ENCODE results near the gene ISM1.
"Not testable (repeated sequence)": the region's sequence is repeated elsewhere in the genome, so short reads cannot be mapped to it uniquely, and the experiment has no call there.

ISM1 gene

GRCh38 chr20:13221673-13222318, 722 bp downstream of the ISM1 start:
- peak; percentile 71 for DNase-seq

- DNase-seq: no peak
These were observed 1.2 kb downstream of the ISM1 start for GRCh38 chr20:13222319-13222716.

- no peak for DNase-seq
These were observed 2.9 kb downstream of the ISM1 start for GRCh38 chr20:13223736-13224520.

- no peak for DNase-seq
These were observed 5.3 kb downstream of the ISM1 start for GRCh38 chr20:13226367-13226766.

DNA sequence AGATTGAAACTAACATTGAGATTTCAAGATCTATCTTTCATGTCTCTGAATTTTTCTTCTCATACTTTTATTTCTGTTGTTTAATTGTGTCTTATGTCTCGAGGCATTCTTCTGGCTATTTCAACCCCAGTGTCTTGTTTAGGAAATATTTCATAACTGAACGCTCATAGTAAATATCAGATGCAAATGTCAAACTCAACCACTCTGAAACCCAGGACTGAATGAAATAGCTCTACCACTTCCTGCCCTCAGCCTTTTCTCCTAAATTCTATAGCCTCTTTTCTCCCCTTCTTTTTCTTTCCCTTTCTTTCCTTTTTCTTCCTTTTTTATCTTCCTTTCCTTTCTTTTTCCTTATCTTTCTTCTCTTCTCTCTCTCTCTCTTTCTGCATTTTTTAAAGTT, 7.7 kb downstream of the ISM1 start:
- DNase-seq: no peak

DNA sequence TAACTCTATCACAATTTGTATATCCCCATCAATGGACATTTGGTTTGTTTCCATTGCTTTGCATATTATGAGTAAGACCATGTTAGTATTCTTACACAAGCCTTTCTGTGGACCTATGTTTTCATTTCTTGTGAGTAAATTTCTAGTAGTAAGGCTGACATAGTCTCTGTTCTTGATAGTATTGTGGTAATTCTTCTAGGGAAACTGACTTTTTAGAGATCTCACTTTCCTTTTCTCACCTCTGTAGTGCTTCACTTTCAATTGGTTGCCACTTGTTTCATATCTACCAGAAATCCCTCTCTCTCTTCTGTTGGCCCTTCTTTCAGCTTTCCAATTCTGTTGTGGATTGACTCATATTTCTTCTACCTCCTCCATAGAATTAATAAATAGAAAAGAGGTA, 8.5 kb downstream of the ISM1 start:
- no peak for DNase-seq

DNA sequence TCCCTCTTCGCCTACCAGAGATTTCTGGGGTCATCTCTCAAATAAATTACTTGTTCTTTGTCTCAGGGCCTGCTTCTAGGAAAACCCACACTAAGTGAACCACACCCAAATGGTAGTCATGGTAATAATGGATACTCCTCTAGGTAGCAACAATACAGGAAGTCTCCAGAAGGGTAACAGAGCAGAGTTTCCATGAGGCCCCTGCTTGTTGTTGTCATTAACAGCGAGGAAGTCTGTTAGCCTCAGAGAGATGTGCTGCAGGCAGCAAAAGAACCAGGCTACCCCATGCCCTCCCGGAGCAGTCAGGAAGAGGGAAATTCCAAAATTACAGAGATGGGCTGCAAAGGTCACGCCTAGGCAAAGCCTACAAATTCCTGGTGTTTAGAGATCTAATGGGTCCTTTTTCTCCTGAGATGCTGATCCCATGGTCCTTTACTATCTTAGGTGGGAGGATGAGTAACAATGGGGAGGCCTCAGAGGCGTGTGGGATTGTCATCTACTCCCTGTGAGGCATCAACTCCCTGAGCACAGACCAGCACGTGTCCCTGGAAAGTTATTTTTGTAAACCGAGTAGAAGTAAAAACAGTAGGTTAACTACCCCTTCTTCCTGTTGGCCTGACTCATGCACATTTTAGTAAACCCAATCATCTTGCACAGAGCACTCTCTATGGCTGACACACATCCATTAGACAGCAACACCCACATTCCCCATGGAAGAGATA, 10.1 kb downstream of the ISM1 start:
- DNase-seq: peak; percentile 92

- no peak for DNase-seq
These were observed 11.9 kb downstream of the ISM1 start for GRCh38 chr20:13232999-13233398.

DNA sequence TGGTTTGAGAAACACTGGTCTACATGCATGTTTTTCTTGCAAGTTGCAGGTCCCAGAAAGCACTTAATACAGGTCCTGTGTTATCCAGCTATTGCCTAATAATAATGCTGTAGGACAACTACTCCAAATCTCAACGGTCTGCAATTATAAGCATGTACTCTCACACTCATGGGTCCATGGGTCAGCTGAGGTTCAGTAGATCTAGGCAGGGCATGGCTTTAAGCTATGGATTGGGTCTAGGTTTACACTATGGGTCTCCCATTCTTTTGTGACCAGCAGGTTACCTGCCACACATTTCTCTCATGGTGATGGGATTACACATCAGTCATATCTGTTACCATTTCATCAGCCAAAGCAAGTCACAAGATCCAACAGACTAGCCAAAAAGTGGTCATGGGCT, 13.9 kb downstream of the ISM1 start:
- no peak for DNase-seq

DNA sequence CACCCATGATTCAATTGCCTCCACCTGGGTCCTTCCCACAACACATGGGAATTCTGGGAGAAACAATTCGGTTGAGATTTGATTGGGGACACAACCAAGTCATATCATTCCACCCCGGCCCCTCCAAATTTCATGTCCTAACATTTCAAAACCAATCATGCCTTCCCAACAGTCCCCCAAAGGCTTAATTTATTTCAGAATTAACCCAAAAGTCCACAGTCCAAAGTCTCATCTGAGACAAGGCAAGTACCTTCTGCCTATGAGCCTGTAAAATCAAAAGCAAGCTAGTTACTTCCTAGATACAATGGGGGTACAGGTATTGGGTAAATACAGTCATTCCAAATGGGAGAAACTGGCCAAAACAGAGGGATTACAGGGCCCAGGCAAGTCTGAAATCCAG, 15.3 kb downstream of the ISM1 start:
- not testable (repeated sequence) for DNase-seq

DNA sequence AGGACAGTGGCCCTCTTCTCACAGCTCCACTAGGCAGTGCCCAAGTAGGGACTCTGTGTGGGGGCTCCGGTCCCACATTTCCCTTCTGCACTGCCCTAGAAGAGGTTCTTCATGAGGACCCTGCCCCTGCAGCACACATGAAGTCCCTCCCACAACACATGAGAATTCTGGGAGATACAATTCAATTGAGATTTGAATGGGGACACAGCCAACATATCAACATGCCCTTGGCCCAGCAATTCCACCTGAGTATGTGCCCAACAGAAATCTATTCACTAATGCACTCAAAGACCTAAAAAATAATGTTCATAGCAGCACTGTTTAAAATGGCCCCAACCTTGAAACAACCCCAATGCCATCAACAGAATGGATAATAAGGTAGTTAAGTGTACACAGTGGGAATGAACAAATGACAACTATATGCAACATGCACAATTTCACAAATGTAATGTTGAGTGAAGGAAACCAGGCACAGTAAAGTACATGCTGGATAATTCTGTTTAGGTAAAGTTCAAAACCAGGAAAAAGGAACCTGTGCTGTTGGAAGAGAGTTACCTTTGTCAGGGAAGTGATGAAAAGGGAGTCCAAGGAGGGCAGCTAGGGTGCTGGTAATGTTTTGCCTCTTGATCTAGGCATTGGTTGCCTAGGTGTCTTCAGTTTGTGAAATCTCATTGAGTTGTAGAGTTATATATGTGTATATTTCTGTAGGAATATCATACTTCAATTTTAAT, 16.1 kb downstream of the ISM1 start:
- DNase-seq: no peak

DNA sequence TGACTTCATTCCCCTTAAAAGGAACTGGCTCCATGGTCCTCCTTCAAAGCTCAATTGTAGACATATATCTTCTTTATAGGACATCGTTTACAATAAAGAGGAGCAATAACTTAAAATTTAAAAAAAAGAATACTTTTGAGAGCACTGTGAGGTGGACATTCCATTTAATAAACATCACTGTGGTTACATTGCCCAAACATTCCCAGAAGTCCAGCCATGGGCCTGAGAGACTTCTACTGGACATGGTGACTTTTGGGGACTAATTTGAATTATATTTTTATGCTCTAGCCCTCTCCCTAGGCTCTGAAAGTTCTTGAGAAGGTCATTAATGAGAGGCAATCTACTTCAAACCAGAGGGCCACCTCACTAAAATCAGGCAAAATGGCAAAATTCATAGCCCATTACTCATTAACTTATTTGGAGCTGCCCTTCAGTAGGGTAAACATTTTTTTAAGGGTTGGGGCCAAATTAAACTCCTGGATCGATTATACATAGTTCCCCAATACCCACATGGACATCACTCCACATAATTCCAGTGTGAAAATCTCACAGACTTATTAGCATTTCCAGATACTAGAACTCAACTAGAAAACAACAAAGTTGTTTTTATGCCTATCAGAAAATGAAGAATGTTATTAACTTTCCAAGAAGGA, 17.1 kb downstream of the ISM1 start:
- peak; percentile 37 for DNase-seq

GRCh38 chr20:13243826-13244376, 22.8 kb downstream of the ISM1 start:
- DNase-seq: no peak

DNA sequence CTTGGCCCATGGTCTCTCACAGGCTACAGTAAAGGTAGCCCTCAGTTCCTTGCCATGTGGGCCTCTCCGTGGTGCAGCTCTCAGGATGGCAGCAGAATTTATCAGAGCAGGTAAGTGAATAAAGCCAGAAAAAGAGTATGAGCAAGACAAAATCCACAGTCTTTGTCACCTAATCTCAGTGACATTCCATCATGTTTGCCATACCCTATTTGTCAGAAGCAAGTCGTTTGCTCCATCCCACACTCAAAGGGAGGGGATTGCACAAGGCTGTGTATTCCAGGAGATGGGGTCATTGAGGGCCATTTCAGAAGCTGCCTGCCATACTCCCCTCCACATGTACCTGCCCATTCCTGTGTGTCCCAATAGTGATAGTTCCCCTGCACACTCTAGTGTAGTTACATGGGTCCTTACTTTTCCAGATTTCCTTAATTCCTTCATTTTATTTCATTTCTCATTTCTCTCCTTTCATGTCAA, 24.2 kb downstream of the ISM1 start:
- DNase-seq: no peak

DNA sequence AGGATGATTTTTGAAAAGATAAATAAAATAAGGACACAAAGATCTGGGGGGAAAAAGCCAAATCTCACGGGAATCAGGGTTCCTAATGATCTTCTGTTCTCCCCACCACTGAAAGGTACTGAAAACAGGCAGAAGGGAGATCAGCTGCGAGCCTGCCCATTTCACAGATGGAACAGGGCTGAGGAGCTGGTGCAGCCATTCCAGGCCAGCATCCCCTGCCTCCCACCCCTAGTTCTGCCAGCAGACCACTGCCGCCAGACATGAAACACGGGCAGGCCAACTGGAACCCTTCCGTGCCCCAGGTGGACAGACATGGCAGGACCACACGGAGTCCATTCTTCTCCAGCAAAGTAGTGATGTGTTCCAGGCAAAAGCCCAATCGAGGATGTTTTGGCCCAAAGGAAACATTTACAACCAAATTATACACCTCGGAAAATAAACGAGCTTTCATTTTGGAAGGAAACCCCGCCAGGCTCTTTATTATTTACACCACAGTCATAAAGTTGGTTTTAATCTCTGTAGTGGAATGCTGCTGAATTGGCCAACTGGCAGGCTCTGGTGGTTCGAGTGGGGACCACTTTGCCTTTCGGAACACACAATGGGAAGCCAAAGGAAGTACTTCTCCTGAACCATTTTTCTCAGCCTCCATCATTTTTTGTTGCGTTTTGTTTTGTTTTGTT, 28.2 kb downstream of the ISM1 start:
- DNase-seq: no peak

- DNase-seq: no peak
These were observed 28.7 kb downstream of the ISM1 start for GRCh38 chr20:13249798-13250170.

GRCh38 chr20:13250251-13250650, 29.2 kb downstream of the ISM1 start:
- no peak for DNase-seq

DNA sequence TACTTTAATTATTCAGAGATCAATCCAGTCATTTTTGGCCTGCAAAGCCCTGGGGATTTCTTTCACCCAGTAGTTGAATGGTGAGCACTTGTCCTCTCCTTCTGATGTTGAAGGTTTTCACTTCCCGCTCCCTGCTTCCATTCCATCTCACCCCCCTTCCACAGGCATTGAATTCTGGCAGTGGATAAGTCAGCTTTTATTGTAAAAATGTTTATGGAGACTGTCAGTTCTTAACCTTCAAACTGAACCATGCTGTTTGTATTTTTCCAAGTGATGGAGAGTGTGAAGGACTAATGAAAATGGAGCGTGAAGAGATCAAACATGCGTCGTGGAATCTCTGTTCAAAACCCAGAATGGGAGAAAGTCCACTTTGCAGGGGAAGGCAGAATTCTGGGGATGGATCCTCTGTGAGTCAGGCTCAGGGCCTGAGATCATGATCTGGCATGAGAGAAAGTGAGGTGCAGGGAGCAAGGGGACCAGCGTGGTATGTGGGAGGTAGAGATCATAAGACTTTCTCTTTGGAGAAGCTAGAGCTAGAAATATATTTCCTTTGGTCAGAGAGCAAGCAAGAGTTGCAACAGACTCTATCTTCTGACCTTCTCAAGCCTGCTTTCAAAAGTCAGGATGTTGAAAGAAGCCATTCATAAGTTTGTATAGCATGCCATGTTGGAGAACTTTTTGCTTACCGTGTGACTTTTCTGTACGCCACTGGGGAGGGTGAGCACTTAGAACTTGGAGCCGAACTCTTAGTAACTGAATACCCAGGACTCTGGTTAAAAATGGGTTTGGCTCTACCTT, 30.2 kb downstream of the ISM1 start:
- DNase-seq: no peak

DNA sequence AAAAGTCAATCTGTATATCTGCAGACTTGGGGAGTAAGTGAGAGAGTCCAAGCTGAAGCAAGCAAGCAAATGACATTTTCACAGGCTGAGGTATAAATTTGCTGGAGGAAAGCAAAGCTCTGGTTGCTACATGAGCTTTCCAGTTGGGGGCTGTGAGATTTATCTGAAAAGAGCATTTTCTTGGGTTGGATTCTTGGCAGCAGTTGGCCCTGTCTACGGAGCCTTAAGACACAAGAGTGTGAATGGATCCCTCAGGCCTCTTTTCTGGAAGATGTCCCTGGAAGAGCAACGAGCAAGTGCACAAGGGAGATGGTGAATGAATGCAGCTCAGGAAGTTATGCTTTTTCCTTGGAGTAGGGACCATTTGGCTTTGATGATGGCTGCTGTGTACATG, 30.8 kb downstream of the ISM1 start:
- no peak for DNase-seq

- no peak for DNase-seq
These were observed 34.3 kb downstream of the ISM1 start for GRCh38 chr20:13255356-13255755.

GRCh38 chr20:13256606-13257005, 35.5 kb downstream of the ISM1 start:
- no peak for DNase-seq

Measured in fibroblast of skin of back (primary cell).